GM23338 (cell line): ENCODE measurements around the gene PTPRB. TPM values are rescaled to one million over a fixed set of nuclear protein-coding genes. Genes with fewer than 3 reads are reported as not detected.
A peak's percentile ranks its signal among the peaks of the same experiment; 100 is the strongest.

Experiments used
- ATAC-seq: fragments of 200-7000 bp; cut with Tn5 transposase; 3 replicates; pipeline ENCODE4 v1.9.1; 2020
- DNase-seq: peaks from one replicate; pipeline ENCODE4 v3.0.0-alpha.2; 2015; ENCODE audit warnings: low spot score
- H2AFZ ChIP-seq: fragments of 200-600 bp; sonication (generic); 2 replicates; pipeline ENCODE4 v1.8.0; 2016; ENCODE audit warnings: antibody characterized with exemption, mild to moderate bottlenecking, moderate library complexity
- H3F3A ChIP-seq: fragments of 200-600 bp; sonication (generic); replicated peaks from 2 replicates; pipeline ENCODE4 v1.8.0; 2017; ENCODE audit warnings: antibody characterized with exemption, mixed run types, low read depth
- H3K27ac ChIP-seq: fragments of 200-600 bp; sonication (generic); 2 replicates; pipeline ENCODE4 v1.6.1; 2016; ENCODE audit warnings: low read depth
- H3K27me3 ChIP-seq: fragments of 200-600 bp; sonication (generic); 2 replicates; pipeline ENCODE4 v1.8.0; 2016; ENCODE audit warnings: mild to moderate bottlenecking, mixed run types, moderate library complexity; ENCODE audit not compliant: insufficient read depth
- H3K36me3 ChIP-seq: fragments of 200-600 bp; sonication (generic); 2 replicates; pipeline ENCODE4 v1.8.0; 2016; ENCODE audit warnings: mild to moderate bottlenecking; ENCODE audit not compliant: insufficient read depth
- H3K4me1 ChIP-seq: fragments of 200-600 bp; sonication (generic); 2 replicates; pipeline ENCODE4 v1.8.0; 2016; ENCODE audit warnings: mild to moderate bottlenecking, moderate library complexity; ENCODE audit not compliant: insufficient read depth
- H3K4me2 ChIP-seq: fragments of 200-600 bp; sonication (generic); 2 replicates; pipeline ENCODE4 v1.7.1; 2017; ENCODE audit warnings: mixed run types
- H3K4me3 ChIP-seq: fragments of 200-600 bp; sonication (generic); 2 replicates; pipeline ENCODE4 v1.6.1; 2016; ENCODE audit warnings: mixed run types
- H3K79me2 ChIP-seq: fragments of 200-600 bp; sonication (generic); replicated peaks from 2 replicates; pipeline ENCODE4 v1.8.0; 2017; ENCODE audit warnings: mild to moderate bottlenecking; ENCODE audit not compliant: insufficient read depth
- H3K9me2 ChIP-seq: fragments of 200-600 bp; sonication (generic); 2 replicates; pipeline ENCODE4 v1.8.0; 2017; ENCODE audit not compliant: insufficient read depth
- H4K20me1 ChIP-seq: fragments of 200-600 bp; sonication (generic); replicated peaks from 2 replicates; pipeline ENCODE4 v1.8.0; 2017; ENCODE audit warnings: mild to moderate bottlenecking; ENCODE audit not compliant: insufficient read depth
- H3K27ac Mint-ChIP-seq: 2 replicates; pipeline ENCODE4 v1.8.0; 2020; ENCODE audit warnings: inconsistent platforms, mild to moderate bottlenecking, moderate library complexity, mixed read lengths
- H3K27me3 Mint-ChIP-seq: 3 replicates; pipeline ENCODE4 v1.8.0; 2022; ENCODE audit warnings: low read depth, mild to moderate bottlenecking, moderate library complexity, mixed read lengths, inconsistent platforms; ENCODE audit not compliant: insufficient read depth, poor library complexity
- H3K36me3 Mint-ChIP-seq: 3 replicates; pipeline ENCODE4 v1.8.0; 2021; ENCODE audit warnings: low read depth, mild to moderate bottlenecking, inconsistent platforms, moderate library complexity, mixed read lengths
- H3K4me1 Mint-ChIP-seq: 3 replicates; pipeline ENCODE4 v1.8.0; 2020; ENCODE audit warnings: mild to moderate bottlenecking, inconsistent platforms, mixed read lengths
- H3K4me3 Mint-ChIP-seq: 3 replicates; pipeline ENCODE4 v1.8.0; 2021; ENCODE audit warnings: moderate library complexity, mild to moderate bottlenecking, inconsistent platforms, mixed read lengths
- H3K9me3 Mint-ChIP-seq: 3 replicates; pipeline ENCODE4 v1.8.0; 2020; ENCODE audit warnings: moderate library complexity, mild to moderate bottlenecking, inconsistent platforms, mixed read lengths
- CREB1 ChIP-seq: fragments of 250-450 bp; sonication (Bioruptor Pico); IDR thresholded peaks from 2 replicates; pipeline ENCODE4 v1.5.0; 2020; ENCODE audit warnings: low read depth, mild to moderate bottlenecking, moderate library complexity
- EZH2 ChIP-seq: fragments of 200-600 bp; sonication (generic); IDR thresholded peaks from one replicate; pipeline ENCODE4 v1.8.0; 2017; ENCODE audit warnings: antibody characterized with exemption, mild to moderate bottlenecking, low read depth; ENCODE audit not compliant: unreplicated experiment
- NANOG ChIP-seq: IDR thresholded peaks from 2 replicates; pipeline ENCODE4 v1.6.1; 2016; ENCODE audit warnings: antibody characterized with exemption, borderline replicate concordance
- POLR2AphosphoS5 ChIP-seq: IDR thresholded peaks from 2 replicates; pipeline ENCODE4 v1.6.1; 2016; ENCODE audit warnings: antibody characterized with exemption, low read depth
- ZNF331 ChIP-seq: fragments of 250-450 bp; sonication (Bioruptor Pico); IDR thresholded peaks from 2 replicates; pipeline ENCODE4 v1.5.0; 2020; ENCODE audit warnings: low read depth, mild to moderate bottlenecking, moderate library complexity
- ZNF462 ChIP-seq: fragments of 250-450 bp; sonication (Bioruptor Pico); IDR thresholded peaks from 2 replicates; pipeline ENCODE4 v1.5.0; 2020; ENCODE audit warnings: mild to moderate bottlenecking, moderate library complexity
- polyA plus RNA-seq: library from polyadenylated mRNA; unstranded; fragments of >200 nt; fragmentation: Nextera tagmentation; extraction: Ambion mirVana; gene quantifications from 2 replicates; pipeline ENCODE4 v1.2.1, GENCODE V29; 2016
- total RNA-seq: library from RNA; depleted of rRNA; stranded (reverse); fragments of >200 nt; shearing (Covaris generic); gene quantifications from 2 replicates; pipeline ENCODE4 v1.2.3, GENCODE V29; 2014
- TF ChIP-seq, protein P1 (sequence below): IDR thresholded peaks from 2 replicates; pipeline ENCODE4 v1.6.1; 2016; ENCODE audit warnings: antibody characterized with exemption
- TF ChIP-seq, protein P2 (sequence below), 2 experiments: fragments of 200-600 bp in 1 of 2; sonication (generic) in 1 of 2; conservative IDR thresholded peaks; 2 replicates each; pipeline versions ENCODE4 v1.5.1 to v1.6.1; 2016 to 2017; ENCODE audit warnings: antibody characterized with exemption in 2 of 2, low read depth in 2 of 2, mild to moderate bottlenecking in 2 of 2, moderate library complexity in 1 of 2

The PTPRB gene
- total and polyA plus RNA-seq, 2 experiments from 2014 or later, result 0.13 to 1.7 TPM

GRCh38 chr12:70485704-70486103, 151.5 kb downstream of the PTPRB start:
- Mint-ChIP-seq H3K27me3 (peaks cover 3% of the 10 kb centered on the region), H3K9me3 (peaks cover 13% of the 10 kb centered on the region), H3K4me1 (no peaks in the 10 kb centered on the region), H3K27ac (no peak overlapping the region), H3K36me3 (peaks cover 2% of the 10 kb centered on the region; the same call in 1 of the 3 replicates), H3K4me3 (no peak overlapping the region)
- Histone ChIP-seq H4K20me1 (no peaks in the 10 kb centered on the region), H3F3A (no peaks in the 10 kb centered on the region), H3K4me3 (no peak overlapping the region), H3K36me3 (no peaks in the 10 kb centered on the region; the same call in 1 of the 2 replicates), H3K9me2 (0 out of 2 replicates have a peak, but pooled peaks cover 3% of the 10 kb centered on the region), H3K27me3 (no peaks in the 10 kb centered on the region), H2AFZ (no peak overlapping the region), H3K27ac (no peak overlapping the region), H3K79me2 (no peaks in the 10 kb centered on the region), H3K4me2 (no peak overlapping the region), H3K4me1 (no peaks in the 10 kb centered on the region)
- no peak for DNase-seq
- no peak for TF ChIP-seq EZH2
- no peak for ATAC-seq

DNA sequence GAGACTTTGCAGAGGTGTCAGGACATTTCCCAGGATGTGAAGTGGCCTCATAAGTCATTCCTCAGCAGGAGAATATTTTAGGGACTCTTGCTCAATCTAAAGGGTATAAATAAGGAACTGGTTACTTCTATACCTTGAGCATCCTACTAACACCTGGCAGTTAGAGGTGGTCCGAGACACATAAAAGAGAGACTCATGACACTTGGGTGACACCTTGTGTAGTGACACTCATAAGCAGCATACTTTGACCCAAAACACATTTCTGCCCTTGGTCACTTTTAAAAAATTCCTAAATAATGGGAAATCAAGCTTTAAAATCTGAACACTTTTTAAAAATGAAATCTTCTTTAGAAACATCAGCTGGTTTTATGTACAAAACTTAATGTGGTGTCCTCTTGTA, 152.8 kb downstream of the PTPRB start:
- no peaks in the 10 kb centered on the region for H3F3A ChIP-seq
- no peaks in the 10 kb centered on the region for H3K79me2 ChIP-seq
- H3K4me1 Mint-ChIP-seq, result no peaks in the 10 kb centered on the region

More for the DNA sequence above, 152.8 kb downstream of the PTPRB start:
- Mint-ChIP-seq H3K27me3 (peaks cover 3% of the 10 kb centered on the region), H3K9me3 (peaks cover 7% of the 10 kb centered on the region; the same call in 1 of the 3 replicates), H3K4me3 (no peak overlapping the region), H3K36me3 (no peaks in the 10 kb centered on the region), H3K27ac (no peak overlapping the region)
- Histone ChIP-seq H2AFZ (peak overlapping the region; percentile 66; the same call in 1 of the 2 replicates), H4K20me1 (no peaks in the 10 kb centered on the region), H3K4me1 (no peaks in the 10 kb centered on the region), H3K36me3 (no peaks in the 10 kb centered on the region; the same call in 1 of the 2 replicates), H3K27ac (no peak overlapping the region), H3K4me2 (no peak overlapping the region), H3K9me2 (0 out of 2 replicates have a peak, but pooled peaks cover 3% of the 10 kb centered on the region), H3K27me3 (no peaks in the 10 kb centered on the region), H3K4me3 (no peak overlapping the region)
- DNase-seq, result no peak
- TF ChIP-seq, protein P1, sequence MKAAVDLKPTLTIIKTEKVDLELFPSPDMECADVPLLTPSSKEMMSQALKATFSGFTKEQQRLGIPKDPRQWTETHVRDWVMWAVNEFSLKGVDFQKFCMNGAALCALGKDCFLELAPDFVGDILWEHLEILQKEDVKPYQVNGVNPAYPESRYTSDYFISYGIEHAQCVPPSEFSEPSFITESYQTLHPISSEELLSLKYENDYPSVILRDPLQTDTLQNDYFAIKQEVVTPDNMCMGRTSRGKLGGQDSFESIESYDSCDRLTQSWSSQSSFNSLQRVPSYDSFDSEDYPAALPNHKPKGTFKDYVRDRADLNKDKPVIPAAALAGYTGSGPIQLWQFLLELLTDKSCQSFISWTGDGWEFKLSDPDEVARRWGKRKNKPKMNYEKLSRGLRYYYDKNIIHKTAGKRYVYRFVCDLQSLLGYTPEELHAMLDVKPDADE, result no peak
- TF ChIP-seq POLR2AphosphoS5 (no peak), ZNF462 (no peak), NANOG (no peak), ZNF331 (CRISPR knock-in tag) (no peak), CREB1 (no peak)
- TF ChIP-seq, protein P2, sequence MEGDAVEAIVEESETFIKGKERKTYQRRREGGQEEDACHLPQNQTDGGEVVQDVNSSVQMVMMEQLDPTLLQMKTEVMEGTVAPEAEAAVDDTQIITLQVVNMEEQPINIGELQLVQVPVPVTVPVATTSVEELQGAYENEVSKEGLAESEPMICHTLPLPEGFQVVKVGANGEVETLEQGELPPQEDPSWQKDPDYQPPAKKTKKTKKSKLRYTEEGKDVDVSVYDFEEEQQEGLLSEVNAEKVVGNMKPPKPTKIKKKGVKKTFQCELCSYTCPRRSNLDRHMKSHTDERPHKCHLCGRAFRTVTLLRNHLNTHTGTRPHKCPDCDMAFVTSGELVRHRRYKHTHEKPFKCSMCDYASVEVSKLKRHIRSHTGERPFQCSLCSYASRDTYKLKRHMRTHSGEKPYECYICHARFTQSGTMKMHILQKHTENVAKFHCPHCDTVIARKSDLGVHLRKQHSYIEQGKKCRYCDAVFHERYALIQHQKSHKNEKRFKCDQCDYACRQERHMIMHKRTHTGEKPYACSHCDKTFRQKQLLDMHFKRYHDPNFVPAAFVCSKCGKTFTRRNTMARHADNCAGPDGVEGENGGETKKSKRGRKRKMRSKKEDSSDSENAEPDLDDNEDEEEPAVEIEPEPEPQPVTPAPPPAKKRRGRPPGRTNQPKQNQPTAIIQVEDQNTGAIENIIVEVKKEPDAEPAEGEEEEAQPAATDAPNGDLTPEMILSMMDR (conservative IDR thresholded peaks at IDR 0.05; ENCODE audit: low read depth in 2 of 2), result peak in 1 of 2 experiments; percentile 20; a peak in 1 of 4 replicates
- ATAC-seq, result no peak
